NCI-H526 (cell line): ENCODE results near the gene PDE3A.
"Not testable (repeated sequence)": the region's sequence is repeated elsewhere in the genome, so short reads cannot be mapped to it uniquely, and the experiment has no call there.

Experiments used
- DNase-seq, 2 experiments: peaks; one replicate each; lab custom pipeline; 2025; lab: John Stamatoyannopoulos, UW

PDE3A gene

GRCh38 chr12:20551742-20552442 is 183.6 kb downstream of the PDE3A start:
- DNase-seq: not testable (repeated sequence)

DNA sequence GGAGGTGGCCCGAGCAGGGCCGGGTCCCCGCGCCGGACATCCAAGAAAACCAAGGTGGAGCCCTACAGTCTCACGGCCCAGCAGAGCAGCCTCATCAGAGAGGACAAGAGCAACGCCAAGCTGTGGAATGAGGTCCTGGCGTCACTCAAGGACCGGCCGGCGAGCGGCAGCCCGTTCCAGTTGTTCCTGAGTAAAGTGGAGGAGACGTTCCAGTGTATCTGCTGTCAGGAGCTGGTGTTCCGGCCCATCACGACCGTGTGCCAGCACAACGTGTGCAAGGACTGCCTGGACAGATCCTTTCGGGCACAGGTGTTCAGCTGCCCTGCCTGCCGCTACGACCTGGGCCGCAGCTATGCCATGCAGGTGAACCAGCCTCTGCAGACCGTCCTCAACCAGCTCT is 184.2 kb downstream of the PDE3A start:
- DNase-seq: not testable (repeated sequence)

GRCh38 chr12:20555015-20555414 is 186.7 kb downstream of the PDE3A start:
- DNase-seq: no peak

DNA sequence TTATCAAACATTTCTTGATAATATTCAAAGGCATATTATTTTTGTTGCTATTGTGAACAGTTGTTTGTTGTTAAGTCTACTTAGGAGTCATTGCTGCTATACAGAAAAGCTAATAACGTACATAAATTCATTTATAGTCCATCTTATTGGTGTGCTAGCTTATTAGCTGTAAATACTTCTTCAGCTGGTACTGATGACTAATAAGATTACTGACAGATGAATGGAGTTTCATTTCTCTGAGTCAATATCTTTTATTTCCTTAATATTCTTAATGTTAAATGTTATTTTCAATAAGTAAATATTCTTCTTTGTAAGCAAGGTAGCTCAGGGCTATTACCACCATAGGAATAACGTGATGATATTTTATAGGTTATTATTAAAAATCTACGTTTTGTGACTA is 187.4 kb downstream of the PDE3A start:
- DNase-seq: no peak

DNA sequence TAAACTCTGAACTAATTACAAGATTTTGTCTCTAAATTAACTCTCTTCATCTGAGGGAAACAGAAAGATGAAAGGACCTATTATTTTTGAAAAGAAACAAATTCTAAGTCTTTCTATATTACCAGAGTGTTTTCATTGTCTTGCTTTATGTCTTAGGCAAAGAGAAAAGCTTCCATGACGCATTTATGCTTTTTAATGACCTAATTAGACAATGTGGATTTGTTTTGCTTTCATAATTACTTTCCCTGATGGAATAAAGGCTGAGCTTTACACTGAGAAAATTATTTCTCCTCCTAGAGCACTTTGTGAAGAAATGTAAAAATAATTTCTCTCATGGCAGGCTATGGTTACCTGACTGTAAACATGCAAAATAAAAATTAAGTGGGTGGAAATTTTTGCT is 188.8 kb downstream of the PDE3A start:
- DNase-seq: no peak

- no peak for DNase-seq
These were observed 192.6 kb downstream of the PDE3A start for GRCh38 chr12:20560935-20561334.

GRCh38 chr12:20561871-20562270 is 193.5 kb downstream of the PDE3A start:
- DNase-seq: no peak

DNA sequence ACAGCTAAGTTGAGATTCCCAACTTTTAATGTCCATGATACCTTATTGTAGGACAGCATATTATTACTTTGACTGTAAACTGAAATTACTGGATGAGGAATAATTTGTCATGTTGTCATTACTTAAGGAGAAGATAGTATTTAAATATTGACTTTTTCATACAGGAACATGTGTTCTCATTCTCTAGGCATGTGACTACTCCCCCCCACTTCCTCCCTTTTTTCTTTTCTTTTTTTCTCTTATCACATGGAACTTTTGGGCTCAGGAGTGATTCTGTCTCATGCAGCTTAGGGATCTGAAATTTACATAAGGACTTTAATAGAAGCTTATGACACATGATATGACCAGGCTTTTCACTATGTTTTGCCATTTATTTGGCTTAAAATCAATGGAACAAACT is 199.1 kb downstream of the PDE3A start:
- DNase-seq: no peak

- peak in 1 of 2 experiments; percentile 9 for DNase-seq
These were observed 204.1 kb downstream of the PDE3A start for GRCh38 chr12:20572451-20572850.

DNA sequence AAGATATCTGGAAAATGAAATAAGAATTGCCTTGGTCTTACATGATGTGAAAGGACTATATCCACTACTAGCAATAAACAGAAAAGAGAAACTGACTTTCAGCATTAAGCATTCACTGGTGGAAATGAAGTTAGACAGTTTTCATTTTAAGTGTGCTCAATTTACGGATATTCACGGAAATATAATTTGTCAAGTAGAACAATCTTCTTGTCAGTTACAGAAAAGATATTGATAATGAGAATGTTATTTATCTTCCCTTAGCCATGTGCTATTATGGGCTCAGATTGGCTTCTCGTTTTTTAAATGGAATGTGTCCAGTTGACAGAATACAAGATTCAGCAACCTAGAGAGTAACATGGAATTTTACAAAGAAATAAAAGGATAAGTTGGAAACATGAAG is 208.2 kb downstream of the PDE3A start:
- DNase-seq: no peak

DNA sequence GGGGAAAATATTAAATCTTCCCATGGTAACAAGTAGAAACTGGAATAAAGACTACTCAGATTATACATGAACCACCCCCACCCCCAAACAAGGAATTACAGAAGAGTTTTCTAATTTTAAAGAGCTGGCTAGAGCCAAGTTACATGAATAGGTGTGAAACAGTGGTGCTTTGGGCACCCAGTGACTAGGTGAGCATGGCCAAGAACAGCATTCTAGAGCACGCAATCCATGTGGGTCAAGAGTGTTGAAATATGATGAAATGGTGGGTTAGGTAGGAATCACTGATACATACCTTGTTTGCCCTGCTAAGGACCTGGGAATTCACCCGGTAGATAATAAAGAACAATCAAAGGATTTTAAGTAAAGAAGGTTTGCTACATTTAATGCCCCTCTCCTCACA is 208.7 kb downstream of the PDE3A start:
- DNase-seq: no peak

DNA sequence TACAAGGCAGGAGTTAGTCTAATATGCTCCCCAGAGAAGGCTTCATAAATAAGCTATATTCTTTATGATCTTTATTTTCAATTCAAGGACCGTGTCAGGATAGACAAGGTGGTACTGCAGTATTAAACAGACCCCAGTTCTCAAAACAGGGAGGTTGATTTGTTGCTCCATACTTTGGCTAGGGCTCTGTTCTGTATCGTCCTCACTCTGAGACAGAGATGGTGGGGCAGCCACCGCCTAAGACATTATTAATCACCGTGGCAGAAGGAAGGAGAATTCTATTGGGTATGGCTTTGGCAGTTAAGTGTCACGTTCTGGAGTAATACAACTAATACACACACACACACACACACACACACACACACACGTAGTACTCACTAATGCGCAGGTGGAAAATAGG is 209.8 kb downstream of the PDE3A start:
- DNase-seq: no peak

DNA sequence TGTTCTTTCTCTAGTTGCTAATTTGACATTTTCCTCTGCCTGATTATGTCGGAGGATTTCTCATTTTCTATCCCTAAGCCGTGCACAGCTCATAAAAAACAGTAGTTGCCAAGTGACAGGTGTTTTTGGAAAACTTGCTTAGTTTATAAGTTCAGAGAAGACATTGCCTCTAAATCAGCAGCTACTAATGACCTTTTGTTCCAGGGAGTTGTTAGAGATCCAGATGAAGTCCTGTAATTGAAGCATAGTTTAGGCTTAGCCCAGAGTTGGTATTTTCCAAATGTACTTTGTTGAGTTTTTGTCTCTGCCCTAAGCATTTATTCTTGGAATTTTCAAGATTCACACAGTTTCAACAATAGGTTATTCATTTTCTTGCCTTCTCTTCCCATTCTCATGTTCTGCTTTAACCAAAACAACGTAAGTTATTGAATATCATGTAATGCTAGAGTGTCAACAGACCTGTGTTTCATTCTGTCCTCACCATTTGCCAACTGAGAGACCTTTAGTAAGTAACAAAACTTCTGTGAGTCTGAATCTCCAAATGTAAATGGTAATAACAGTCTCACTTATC is 216.8 kb downstream of the PDE3A start:
- DNase-seq: no peak

DNA sequence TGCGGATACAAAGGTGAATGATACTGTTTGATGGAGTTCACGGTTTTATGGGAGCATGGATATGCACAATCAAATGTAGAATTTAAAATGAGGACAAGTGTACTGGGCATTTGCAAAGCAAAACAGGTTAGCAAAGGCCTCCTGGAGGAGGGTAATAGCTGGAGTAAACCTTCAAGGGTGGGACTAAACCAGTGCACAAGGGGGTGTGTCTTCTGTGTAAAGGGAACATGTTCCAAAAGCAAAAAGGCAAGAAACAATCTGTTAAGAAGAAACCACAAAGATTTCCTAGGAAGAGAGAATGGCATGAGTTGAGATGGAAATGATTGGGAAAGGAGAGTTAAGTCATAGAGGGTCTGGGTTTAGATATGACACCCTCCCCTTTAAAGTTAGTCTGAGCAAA is 217.6 kb downstream of the PDE3A start:
- peak; percentile 81 to 82 for DNase-seq

GRCh38 chr12:20588042-20588441 is 219.7 kb downstream of the PDE3A start:
- peak; percentile 81 to 86 for DNase-seq

GRCh38 chr12:20590570-20590969 is 222.2 kb downstream of the PDE3A start:
- DNase-seq: peak in 1 of 2 experiments; percentile 2

- DNase-seq: no peak
These were observed 224.2 kb downstream of the PDE3A start for GRCh38 chr12:20592556-20592955.

DNA sequence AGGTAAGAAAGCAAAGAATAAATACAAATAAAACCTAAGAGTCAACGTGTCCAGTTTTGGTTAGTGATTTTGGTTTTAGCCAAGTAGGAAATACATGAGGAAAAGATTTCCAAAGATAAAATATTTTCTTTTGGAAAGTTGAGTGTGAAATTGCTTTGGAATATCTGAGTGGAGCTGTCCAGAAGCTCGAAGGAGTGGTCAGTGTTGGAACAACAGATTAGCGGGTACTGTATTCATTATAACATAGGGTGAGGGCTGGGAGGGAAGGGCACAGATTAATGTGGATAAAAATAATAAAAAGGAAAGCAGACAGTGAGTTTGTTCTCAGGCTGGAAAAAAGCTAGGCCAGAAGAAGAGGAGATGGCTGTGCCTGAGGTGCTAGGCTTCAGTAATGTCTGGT is 225.3 kb downstream of the PDE3A start:
- no peak for DNase-seq

- DNase-seq: no peak
These were observed 227.7 kb downstream of the PDE3A start for GRCh38 chr12:20596061-20596460.

DNA sequence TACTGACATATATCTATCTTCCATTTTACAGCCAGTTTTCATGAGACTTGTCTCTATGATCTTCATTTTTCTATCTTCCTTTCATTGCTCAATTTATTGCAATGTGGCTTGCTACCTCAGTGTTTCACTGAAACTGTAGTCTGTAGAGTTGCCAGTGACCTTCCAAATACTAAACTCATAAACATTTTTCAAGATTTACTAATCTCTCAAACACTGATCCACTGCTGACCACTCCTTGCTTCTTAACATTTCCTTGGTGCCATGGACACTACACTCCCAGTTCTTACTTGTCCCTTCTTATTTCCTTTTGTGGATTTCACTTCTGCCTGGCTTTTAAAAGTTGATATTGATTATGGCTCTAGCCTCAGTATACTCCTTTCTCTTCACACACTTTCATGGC is 231.4 kb downstream of the PDE3A start:
- DNase-seq: no peak

- DNase-seq: peak in 1 of 2 experiments; percentile 61
These were observed 233.4 kb downstream of the PDE3A start for GRCh38 chr12:20601668-20602280.

DNA sequence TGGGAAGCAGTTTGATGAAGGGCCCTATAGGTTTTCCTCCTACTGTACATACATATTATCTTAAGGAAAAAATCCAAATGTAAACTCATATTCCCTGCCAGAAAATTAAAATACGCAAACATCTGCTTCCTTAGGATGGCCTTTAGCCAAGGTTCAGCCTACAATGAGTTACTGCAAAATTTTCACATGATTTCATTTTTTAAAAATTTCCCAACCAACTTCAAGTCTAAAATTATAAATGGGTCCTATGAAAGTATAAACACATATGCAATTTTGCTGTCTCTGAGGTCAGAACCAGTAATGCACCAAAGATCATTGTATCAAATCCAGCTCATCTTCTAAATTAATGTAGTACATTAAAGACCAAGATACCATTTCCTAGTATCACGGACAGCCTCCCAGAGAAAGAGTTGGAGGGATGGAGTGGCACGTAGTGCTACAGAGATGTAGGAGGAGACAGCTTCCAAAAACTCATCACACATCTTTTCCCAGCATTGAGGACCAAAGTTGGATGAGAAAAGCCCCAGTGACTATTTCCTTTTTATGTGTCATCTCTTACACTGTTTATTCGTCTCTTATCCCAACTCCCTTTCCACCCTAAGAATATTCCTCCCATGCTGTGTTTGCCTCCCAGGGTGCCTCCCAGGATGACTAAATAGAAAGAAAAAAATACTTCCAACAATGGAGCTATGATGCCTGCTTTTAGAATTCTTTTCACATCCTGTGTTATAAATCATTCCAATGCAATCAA is 234.5 kb downstream of the PDE3A start:
- no peak for DNase-seq
